GM18868 (cell line): ENCODE data around the gene ERO1B.
"Not testable (repeated sequence)": the region's sequence is repeated elsewhere in the genome, so short reads cannot be mapped to it uniquely, and the experiment has no call there.

ENCODE experiments used
- ATAC-seq: cut with Tn5 transposase; IDR thresholded peaks from one replicate; pipeline ENCODE4 v1.9.1; 2021; ENCODE audit warnings: mild to moderate bottlenecking, moderate library complexity; ENCODE audit not compliant: unreplicated experiment

The ERO1B gene

DNA sequence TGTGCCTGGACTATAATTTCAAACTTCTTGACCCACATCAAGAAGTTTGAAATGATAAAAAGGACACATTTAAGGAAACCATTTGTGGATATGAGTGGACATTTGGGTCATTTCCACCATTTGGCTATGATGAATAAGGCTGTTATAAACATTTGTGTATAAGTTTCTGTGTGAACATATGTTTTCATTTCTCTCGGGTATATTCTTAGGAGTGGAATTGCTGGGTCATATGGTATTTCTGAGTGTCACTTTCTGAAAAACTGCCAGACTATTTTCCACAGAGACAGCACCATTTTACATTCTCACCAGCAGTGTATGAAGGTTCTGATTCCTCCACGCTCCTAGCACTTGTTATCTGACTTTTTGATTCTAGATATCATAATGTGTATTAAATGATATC, 88.6 kb downstream of the ERO1B start:
- ATAC-seq: no peak

DNA sequence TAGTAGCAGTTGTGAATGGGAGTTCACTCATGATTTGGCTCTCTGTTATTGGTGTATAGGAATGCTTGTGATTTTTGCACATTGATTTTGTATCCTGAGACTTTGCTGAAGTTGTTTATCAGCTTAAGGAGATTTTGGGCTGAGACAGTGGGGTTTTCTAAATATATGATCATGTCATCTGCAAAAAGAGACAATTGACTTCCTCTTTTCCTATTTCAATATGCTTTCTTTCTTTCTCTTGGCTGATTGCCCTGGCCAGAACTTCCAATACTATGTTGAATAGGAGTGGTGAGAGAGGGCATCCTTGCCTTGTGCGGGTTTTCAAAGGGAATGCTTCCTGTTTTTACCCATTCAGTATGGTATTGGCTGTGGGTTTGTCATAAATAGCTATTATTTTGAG, 93.7 kb downstream of the ERO1B start:
- ATAC-seq: not testable (repeated sequence)

DNA sequence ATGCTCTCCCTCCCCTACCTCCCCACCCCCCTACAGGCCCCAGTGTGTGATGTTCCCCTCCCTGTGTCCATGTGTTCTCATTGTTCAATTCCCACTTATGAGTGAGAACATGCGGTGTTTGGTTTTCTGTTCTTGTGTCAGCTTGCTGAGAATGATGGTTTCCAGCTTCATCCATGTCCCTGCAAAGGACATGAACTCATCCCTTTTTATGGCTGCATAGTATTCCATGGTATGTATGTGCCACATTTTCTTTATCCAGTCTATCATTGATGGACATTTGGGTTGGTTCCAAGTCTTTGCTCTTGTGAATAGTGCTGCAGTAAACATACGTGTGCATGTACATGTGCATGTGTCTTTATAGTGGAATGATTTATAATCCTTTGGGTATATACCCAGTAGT, 95.3 kb downstream of the ERO1B start:
- not testable (repeated sequence) for ATAC-seq

DNA sequence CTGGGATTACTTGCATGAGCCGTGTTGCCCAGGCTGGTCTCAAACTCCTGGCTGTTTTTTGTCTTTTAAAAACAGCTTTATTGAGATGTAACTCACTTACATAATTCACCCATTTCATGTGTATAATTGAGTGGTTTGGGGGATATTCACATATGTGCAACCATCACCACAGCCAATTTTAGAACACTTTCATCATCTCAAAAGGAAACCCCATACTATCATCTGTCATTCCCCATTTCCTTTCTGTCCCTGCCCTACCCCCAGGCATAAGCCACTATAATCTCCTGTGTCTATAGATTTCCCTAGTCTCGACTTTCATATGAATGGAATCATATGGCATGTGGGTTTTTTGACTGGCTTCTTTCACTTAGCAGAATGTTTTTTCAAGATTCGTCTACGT, 96.1 kb downstream of the ERO1B start:
- no peak for ATAC-seq

DNA sequence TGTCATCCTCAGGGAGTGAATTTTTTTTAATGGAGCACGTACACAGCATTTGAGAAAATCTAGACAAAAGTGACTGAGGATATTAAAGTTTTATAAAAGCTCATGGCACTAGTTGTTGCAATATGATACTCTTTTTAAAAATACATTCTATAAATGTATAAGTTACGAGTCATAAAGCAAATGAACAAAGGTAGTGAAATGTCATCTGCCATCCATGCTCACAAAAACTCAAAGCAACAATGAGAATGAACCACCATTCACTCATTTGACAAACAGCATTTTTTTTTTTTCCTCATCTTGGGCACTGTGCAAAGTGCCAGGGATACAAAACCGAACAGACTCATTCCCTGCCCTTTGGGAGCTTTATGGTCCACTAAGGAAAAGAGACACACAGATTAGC, 100.7 kb downstream of the ERO1B start:
- no peak for ATAC-seq

DNA sequence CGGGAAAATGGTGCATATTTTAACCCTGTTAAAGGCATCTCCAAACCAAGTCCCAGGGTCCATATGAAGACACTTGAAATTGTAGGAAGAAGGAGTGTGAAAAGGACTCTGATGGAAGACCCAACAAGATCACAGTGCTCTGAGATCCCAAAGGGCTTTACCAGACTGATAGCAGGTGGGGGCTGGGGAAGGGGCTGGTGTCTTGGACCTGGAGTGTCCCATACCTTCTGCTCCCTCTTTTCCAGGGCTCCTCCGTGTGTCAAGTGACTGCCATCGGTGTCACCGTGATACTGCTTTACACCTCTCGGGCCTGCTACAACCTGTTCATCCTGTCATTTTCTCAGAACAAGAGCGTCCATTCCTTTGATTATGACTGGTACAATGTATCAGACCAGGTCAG, 102.1 kb downstream of the ERO1B start:
- ATAC-seq: no peak

DNA sequence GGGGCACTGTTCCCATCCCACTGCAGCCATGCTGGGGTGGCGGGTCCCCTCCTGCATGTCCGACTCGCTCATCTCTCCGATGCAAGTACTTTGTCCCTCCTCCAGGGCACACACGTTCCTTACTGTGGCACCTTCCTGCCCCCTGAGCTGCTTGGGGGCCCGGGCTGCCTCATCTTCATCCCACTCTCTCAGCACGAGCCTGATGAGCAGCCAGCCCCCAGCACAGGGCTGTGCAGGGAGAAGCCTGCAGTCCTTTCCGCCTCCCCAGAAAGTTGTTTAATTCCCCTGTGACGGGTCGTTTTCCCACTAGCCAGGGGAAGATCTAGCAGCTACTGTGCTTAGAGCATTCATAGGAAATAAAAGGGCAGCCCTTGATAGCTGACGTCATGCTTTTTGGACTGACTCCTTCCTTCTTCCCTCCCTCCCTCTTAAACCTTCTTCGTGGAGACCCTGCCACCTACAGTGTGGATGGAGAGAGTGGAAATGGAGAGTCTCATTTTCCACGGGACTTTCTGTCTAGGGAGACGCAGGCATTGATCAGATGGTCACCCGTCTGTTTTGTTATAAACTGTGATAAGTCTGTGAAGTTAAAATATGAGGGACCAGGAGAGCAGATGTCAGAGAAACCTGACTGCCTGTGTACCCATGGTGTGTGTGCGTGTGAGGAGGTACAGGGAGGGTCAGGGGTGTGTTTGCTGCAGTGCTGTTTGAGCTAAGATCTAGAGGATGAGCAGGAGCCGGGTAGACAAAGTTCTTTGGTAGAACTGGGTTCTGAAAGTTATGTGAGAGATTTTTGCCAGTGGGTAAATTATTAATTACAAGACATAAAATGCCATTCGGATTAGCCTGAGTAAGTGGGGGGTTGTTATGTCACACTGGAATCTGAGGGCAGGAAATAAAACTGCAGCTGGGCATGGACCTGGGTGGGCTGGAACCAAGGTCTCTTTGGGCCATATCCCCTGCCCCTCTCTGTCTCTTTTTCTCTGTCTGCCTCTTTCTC, 105.1 kb downstream of the ERO1B start:
- no peak for ATAC-seq

DNA sequence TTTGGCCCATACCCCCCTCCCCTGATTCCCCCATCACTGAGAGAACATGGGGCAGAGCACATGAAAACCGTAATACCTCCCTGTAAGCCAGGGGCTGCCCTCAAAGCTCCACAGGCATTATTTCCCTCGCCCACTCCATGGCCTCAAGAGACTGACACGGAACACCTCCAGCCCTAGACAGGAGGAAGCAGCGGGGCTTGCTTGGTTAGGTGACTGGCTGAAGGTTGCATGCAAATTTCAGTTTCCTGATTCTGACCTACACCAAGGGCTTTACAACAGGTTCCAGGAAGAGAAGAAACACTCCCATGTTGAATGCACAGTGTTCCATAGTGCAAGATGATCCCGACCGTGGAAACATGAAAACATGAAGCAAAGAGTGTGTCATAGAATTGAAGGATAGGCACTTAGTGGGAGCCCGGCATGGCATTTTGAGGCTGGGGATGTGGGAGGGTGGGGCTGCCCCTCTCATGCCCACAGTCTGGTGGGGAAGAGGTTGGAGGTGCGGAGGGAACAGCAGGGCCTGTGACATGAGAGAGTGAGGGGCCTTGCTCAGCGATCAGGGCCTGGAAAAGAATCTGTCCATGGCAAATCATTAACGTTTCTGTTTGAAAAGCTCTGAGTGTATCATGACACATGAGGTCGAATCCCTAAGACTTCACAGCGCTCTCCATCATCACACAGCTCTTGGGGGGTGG, 106.0 kb downstream of the ERO1B start:
- no peak for ATAC-seq

DNA sequence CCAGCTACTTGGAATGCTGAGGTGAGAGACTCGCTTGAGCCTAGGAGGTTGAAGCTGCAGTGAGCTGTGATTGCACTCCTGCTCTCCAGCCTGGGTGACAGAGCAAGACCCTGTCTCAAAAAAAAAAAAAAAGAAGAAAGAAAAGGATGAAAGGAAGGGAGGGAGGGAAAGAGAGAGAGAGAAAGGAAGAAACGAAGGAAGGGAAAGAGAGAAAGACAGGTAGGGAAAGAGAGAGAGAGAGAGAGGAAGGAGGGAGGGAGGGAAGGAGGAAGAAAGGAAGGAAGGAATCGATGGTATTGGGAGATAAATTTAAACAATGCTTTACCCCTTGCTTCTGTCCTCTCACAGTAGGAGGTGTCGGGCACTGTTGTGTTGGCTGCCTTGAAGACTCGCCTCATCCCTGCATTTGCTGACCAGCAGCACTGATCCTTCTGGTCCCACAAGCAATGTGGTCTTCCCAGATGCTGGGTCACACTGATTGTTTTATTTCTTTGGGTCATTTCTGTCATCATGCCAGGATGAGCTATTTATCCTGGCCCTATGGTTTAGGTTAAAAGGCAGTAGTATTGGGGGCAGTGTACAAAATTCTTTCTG, 108.5 kb downstream of the ERO1B start:
- no peak for ATAC-seq

DNA sequence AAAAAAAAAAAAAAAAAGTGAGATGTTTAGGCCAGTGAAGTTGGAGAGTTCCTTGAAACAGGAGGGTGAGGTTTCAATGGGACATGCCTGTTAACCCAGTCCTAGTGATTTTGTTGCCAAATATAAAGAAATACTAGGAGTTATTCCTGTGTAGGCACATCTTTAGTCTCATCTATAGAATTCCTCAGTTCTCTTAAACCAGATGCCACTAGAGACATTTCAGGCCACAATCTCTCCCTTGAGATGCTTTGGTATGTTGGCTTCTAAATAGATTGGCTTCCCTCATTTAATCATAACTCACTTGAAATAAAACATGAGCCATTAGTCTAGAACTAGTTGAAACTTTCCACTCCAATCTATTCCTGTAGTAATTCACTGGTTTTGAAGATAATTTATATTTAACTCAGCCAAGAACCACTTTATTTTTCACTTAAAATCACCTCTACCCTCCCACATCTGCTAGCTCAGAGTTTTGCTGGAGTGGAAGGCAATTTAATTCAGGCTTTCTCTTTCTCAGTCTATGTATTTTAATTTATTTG, 109.6 kb downstream of the ERO1B start:
- ATAC-seq: no peak

DNA sequence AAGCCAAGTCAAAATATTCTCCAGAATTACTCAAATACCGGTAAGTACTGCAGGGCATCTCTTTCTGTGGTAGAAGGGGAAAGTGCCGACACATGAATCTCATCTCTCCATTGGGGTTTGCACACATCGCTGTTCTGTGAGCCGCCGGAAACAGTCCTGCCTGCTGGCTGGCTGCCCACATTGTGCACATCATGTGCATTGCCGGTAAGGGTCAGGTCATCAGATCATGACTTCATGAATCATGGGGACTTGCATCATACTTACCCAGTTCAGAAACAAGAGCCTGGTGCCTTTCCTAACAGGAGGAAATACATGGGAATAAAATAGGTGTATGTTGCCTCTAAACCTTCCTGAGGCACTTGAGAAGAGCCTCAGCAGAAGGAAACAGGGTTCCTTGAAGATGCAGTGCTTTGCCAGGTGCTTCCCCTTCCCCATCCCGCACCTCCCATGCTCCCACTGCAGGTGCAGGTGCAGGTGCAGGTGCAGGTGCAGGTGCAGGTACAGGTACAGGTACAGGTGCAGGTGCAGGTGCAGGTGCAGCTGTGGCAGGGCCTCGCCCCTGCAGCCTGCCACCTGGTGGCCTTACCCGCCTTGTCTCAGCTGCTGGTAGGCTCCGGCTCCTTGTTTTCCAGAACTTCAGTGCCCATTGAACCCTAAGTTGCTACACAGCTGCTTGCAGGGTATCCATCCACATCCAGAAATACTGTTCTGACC, 112.9 kb downstream of the ERO1B start:
- ATAC-seq: no peak

DNA sequence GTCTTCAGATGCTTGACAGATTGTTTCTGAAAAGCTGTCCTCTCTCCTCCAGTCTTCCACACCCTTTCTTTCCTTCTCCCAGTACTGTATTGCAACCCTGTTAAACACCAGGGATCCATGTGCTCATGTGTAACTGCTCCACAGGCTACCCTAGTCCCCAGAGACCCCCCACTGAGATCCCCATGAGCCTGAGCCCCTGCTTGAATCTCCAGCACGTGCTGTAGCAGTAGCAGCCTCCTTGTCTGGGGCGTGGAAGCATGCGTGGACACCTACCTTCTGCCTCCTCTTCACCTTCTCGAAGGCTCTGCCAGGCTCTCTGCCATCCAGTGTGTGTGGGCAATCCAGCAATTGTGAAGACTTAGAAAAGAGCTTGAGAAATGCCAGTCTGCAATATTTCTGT, 114.2 kb downstream of the ERO1B start:
- no peak for ATAC-seq

DNA sequence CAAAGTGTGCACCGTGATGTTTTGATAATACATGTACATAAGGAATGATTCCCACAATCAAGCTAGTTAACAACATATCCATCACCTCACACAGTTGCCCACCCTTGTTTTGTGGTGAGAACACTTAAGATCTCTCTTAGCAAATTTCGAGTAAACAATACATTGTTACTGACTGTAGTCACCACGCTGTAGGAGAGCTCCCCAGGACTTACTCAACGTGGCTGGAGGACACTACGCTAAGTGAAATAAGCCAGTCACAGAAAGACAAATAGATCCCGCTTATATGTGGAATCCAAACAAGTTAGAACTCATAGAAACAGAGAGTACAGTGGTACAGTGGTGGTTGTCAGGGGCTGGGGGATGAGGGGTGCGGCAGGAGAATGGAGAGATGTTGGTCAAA, 114.6 kb downstream of the ERO1B start:
- ATAC-seq: no peak

DNA sequence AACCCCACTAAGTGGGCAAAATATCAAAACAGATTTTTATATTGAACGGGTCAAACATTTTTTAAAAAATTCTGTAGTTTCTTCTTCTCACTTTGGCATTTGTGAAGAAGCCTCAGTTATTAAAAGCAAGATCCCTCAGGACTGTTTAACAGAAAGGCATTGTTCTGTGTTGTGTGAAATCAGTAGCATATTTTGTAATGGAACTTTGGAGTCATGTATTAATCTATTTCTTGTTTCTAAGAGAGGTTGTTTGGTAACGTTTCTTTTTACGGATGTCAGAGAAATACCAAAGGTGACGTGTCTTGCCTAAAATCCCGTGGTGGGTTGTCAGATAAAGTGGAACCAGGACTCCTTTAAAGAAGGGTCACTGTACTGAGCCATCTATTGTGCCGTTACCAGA, 115.7 kb downstream of the ERO1B start:
- no peak for ATAC-seq
